ENCODE data around the gene MADCAM1.

Gene MADCAM1

DNA sequence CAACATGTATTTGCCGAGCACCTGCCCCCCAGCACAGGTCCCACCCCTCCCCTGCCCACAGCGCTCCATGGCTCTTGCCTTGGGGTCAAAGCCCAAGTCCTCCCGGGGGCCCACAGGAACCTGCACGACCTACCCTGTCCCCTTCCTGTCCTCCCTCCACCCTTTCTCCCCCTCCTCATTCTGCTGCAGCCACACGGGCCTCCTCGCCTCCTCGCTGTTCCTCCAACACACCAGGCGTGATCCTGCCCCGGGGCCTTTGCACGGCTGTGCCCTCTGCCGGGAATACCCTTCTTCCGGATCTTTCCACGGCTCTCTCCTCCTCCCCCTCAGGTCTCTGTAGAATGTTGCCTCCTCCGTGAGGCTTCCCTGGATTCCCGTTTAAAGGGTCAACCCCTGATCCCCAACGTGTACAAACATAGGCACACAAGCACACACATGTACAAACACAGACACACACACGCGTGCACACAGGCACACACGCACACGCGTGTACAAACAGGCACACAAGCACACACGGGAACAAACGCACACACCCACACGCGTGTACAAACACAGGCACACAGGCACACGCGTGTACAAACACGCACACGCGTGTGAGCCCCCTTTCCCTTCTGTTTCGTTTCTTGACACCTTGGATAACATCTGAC, 2.8 kb downstream of the MADCAM1 start:
- Histone ChIP-seq H3K23ac (ENCODE audit: low read length) (no peak overlapping the region), H3K4ac (ENCODE audit: low read depth, low read length) (no peak overlapping the region), H3K27me3 (ENCODE audit: insufficient read depth, low read length, poor library complexity) (peaks cover 10% of the 10 kb centered on the region), H3K36me3 (ENCODE audit: control insufficient read depth, insufficient read depth, low read length) (no peaks in the 10 kb centered on the region), H4K8ac (ENCODE audit: low read depth, low read length) (no peak overlapping the region), H2AK5ac (ENCODE audit: low read length) (no peak overlapping the region), H3K79me1 (ENCODE audit: low read length) (no peaks in the 10 kb centered on the region), H2BK15ac (replicated peaks; ENCODE audit: low read depth) (no peak overlapping the region), H3K9ac (ENCODE audit: low read length) (no peak overlapping the region), H4K5ac (ENCODE audit: low read length) (no peak overlapping the region), H2BK5ac (ENCODE audit: low read length) (no peak overlapping the region), H3K4me3 (ENCODE audit: low read length) (no peak overlapping the region), H3K56ac (ENCODE audit: low read length) (no peak overlapping the region), H3K79me2 (ENCODE audit: control insufficient read depth, insufficient read depth, low read length) (no peaks in the 10 kb centered on the region), H3K27ac (ENCODE audit: low read depth, low read length) (no peak overlapping the region), H3K4me1 (ENCODE audit: control insufficient read depth, low read depth, low read length) (no peaks in the 10 kb centered on the region), H3K18ac (ENCODE audit: low read length) (no peak overlapping the region), H3K4me2 (ENCODE audit: low read length) (no peak overlapping the region), H2BK120ac (ENCODE audit: low read depth, low read length) (no peak overlapping the region)
- DNase-seq: no peak
- no CpG with 5 or more reads among the region's 31 CpGs for WGBS (ENCODE audit: extremely low coverage, insufficient coverage, low lambda C conversion rate)

DNA sequence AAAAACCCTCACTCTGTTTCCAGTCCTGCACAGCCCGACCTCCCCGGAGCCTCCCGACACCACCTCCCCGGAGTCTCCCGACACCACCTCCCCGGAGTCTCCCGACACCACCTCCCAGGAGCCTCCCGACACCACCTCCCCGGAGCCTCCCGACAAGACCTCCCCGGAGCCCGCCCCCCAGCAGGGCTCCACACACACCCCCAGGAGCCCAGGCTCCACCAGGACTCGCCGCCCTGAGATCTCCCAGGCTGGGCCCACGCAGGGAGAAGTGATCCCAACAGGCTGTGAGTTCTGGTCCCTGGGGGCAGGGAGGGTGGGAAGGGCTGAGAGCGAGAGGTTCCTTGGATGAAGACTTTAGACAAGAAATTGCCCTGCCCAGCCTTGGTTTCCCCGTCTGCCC, 5.4 kb downstream of the MADCAM1 start:
- H3K4me2 ChIP-seq (ENCODE audit: low read length): no peak overlapping the region
- DNase-seq: no peak
- H3K27me3 ChIP-seq (ENCODE audit: insufficient read depth, low read length, poor library complexity): peaks cover 10% of the 10 kb centered on the region

DNA sequence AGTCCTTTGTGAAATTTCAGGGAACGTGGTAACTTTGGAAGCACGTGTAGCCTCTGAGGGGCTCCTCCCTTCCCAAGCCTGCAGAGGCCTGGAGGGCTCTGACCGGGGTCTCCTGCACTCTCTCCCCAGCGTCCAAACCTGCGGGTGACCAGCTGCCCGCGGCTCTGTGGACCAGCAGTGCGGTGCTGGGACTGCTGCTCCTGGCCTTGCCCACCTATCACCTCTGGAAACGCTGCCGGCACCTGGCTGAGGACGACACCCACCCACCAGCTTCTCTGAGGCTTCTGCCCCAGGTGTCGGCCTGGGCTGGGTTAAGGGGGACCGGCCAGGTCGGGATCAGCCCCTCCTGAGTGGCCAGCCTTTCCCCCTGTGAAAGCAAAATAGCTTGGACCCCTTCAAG, 8.3 kb downstream of the MADCAM1 start:
- Histone ChIP-seq H4K5ac (ENCODE audit: low read length) (no peak overlapping the region), H3K79me1 (ENCODE audit: low read length) (no peaks in the 10 kb centered on the region), H3K27ac (ENCODE audit: low read depth, low read length) (no peak overlapping the region), H2BK5ac (ENCODE audit: low read length) (no peak overlapping the region), H3K4me1 (ENCODE audit: control insufficient read depth, low read depth, low read length) (no peaks in the 10 kb centered on the region), H3K79me2 (ENCODE audit: control insufficient read depth, insufficient read depth, low read length) (no peaks in the 10 kb centered on the region), H3K56ac (ENCODE audit: low read length) (no peak overlapping the region), H3K9ac (ENCODE audit: low read length) (no peak overlapping the region), H3K4me3 (ENCODE audit: low read length) (no peak overlapping the region), H3K36me3 (ENCODE audit: control insufficient read depth, insufficient read depth, low read length) (no peaks in the 10 kb centered on the region), H3K4me2 (ENCODE audit: low read length) (no peak overlapping the region), H2BK15ac (replicated peaks; ENCODE audit: low read depth) (no peak overlapping the region), H4K8ac (ENCODE audit: low read depth, low read length) (no peak overlapping the region), H2BK120ac (ENCODE audit: low read depth, low read length) (no peak overlapping the region), H3K23ac (ENCODE audit: low read length) (no peak overlapping the region), H2AK5ac (ENCODE audit: low read length) (no peak overlapping the region), H3K4ac (ENCODE audit: low read depth, low read length) (no peak overlapping the region), H3K27me3 (ENCODE audit: insufficient read depth, low read length, poor library complexity) (no peaks in the 10 kb centered on the region), H3K18ac (ENCODE audit: low read length) (no peak overlapping the region)
- DNase-seq: no peak
- WGBS (ENCODE audit: extremely low coverage, insufficient coverage, low lambda C conversion rate): no CpG with 5 or more reads among the region's 14 CpGs

More for the DNA sequence above, 5.4 kb downstream of the MADCAM1 start:
- no peaks in the 10 kb centered on the region for H3K4me1 ChIP-seq (ENCODE audit: control insufficient read depth, low read depth, low read length)
- no peaks in the 10 kb centered on the region for H3K79me2 ChIP-seq (ENCODE audit: control insufficient read depth, insufficient read depth, low read length)
- H3K36me3 ChIP-seq (ENCODE audit: control insufficient read depth, insufficient read depth, low read length): no peaks in the 10 kb centered on the region
- H3K9ac ChIP-seq (ENCODE audit: low read length): no peak overlapping the region
- H2BK120ac ChIP-seq (ENCODE audit: low read depth, low read length): no peak overlapping the region
- no peak overlapping the region for H3K56ac ChIP-seq (ENCODE audit: low read length)
- no peak overlapping the region for H3K27ac ChIP-seq (ENCODE audit: low read depth, low read length)
- no peak overlapping the region for H2AK5ac ChIP-seq (ENCODE audit: low read length)
- no peak overlapping the region for H4K8ac ChIP-seq (ENCODE audit: low read depth, low read length)
- H3K23ac ChIP-seq (ENCODE audit: low read length): no peak overlapping the region
- H2BK5ac ChIP-seq (ENCODE audit: low read length): no peak overlapping the region
- no CpG with 5 or more reads among the region's 17 CpGs for WGBS (ENCODE audit: extremely low coverage, insufficient coverage, low lambda C conversion rate)
- H3K4ac ChIP-seq (ENCODE audit: low read depth, low read length): no peak overlapping the region
- H3K79me1 ChIP-seq (ENCODE audit: low read length): no peaks in the 10 kb centered on the region
- no peak overlapping the region for H3K18ac ChIP-seq (ENCODE audit: low read length)
- no peak overlapping the region for H3K4me3 ChIP-seq (ENCODE audit: low read length)
- no peak overlapping the region for H2BK15ac ChIP-seq (replicated peaks; ENCODE audit: low read depth)
- no peak overlapping the region for H4K5ac ChIP-seq (ENCODE audit: low read length)

GRCh38 chr19:506404-507285, 10.4 kb downstream of the MADCAM1 start:
- H3K18ac ChIP-seq (ENCODE audit: low read length): peak overlapping the region; percentile 35
- peaks cover 6% of the 10 kb centered on the region for H3K4me1 ChIP-seq (ENCODE audit: control insufficient read depth, low read depth, low read length)
- peak overlapping the region; percentile 89 for H3K9ac ChIP-seq (ENCODE audit: low read length)
- H4K8ac ChIP-seq (ENCODE audit: low read depth, low read length): peak overlapping the region; percentile 97
- H3K36me3 ChIP-seq (ENCODE audit: control insufficient read depth, insufficient read depth, low read length): no peaks in the 10 kb centered on the region
- H2AK5ac ChIP-seq (ENCODE audit: low read length): no peak overlapping the region
- H3K4ac ChIP-seq (ENCODE audit: low read depth, low read length): no peak overlapping the region
- peak; percentile 100 for DNase-seq
- H2BK5ac ChIP-seq (ENCODE audit: low read length): no peak overlapping the region
- no peaks in the 10 kb centered on the region for H3K79me1 ChIP-seq (ENCODE audit: low read length)
- H3K4me2 ChIP-seq (ENCODE audit: low read length): peak overlapping the region; percentile 61
- H3K4me3 ChIP-seq (ENCODE audit: low read length): peak overlapping the region; percentile 84
- WGBS (ENCODE audit: extremely low coverage, insufficient coverage, low lambda C conversion rate): no CpG with 5 or more reads among the region's 48 CpGs
- H3K56ac ChIP-seq (ENCODE audit: low read length): peak overlapping the region; percentile 97
- peak overlapping the region; percentile 10 for H2BK120ac ChIP-seq (ENCODE audit: low read depth, low read length)
- no peak overlapping the region for H4K5ac ChIP-seq (ENCODE audit: low read length)
- peak overlapping the region; percentile 78 for H3K27ac ChIP-seq (ENCODE audit: low read depth, low read length)
- no peaks in the 10 kb centered on the region for H3K27me3 ChIP-seq (ENCODE audit: insufficient read depth, low read length, poor library complexity)
- no peaks in the 10 kb centered on the region for H3K79me2 ChIP-seq (ENCODE audit: control insufficient read depth, insufficient read depth, low read length)
- H2BK15ac ChIP-seq (replicated peaks; ENCODE audit: low read depth): no peak overlapping the region
- H3K23ac ChIP-seq (ENCODE audit: low read length): no peak overlapping the region

DNA sequence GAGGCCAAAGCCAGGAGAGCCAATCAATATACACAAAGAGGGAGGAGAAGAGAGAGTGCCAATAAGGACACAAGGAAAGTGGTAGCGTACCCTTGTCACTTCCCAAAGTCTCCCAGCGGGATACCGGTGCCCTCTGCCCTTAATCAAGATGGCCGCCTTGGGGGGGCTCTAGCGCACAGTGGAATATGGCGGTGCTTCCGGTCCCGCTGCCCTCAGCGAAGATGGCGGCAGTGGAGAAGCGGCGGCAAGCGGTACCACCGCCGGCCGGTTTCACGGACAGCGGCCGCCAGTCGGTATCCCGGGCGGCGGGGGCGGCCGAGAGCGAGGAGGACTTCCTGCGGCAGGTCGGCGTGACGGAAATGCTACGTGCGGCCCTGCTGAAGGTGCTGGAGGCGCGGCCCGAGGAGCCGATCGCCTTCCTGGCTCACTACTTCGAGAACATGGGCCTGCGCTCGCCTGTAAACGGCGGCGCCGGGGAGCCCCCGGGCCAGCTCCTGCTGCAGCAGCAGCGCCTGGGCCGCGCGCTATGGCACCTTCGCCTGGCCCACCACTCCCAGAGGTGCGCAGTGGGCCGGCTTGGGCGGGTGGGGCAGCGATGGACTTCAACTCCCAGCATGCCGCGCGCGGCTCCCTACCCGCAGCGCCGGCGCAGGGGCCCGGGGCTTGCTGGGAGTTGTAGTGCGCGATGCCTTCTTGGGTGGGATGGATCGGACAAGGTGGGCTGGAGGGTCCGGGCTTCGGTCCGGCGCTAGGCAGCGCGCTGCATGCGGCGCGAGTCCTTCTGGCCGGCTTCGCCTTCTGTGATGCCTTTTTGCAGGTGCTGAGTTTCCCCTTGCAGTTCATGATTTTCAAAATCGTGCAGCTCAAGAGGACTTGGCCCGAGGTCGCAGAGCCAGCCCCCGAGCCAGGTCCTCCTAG, 11.3 kb downstream of the MADCAM1 start, which contains the start of gene TPGS1:
TSS of gene TPGS1 (plus strand) at position 212 of the 918 bp plus-strand sequence. CDS start at position 222, 10 bp downstream.
- H3K9ac ChIP-seq (ENCODE audit: low read length): peak within 1 kb of the TSS; percentile 89
- H3K18ac ChIP-seq (ENCODE audit: low read length): peak within 1 kb of the TSS; percentile 78
- no peak within 1 kb of the TSS for H2AK5ac ChIP-seq (ENCODE audit: low read length)
- H3K56ac ChIP-seq (ENCODE audit: low read length): peak within 1 kb of the TSS; percentile 97
- H3K36me3 ChIP-seq (ENCODE audit: control insufficient read depth, insufficient read depth, low read length): no peaks in the 10 kb centered on the region
- H3K4me1 ChIP-seq (ENCODE audit: control insufficient read depth, low read depth, low read length): peaks cover 6% of the 10 kb centered on the region
- H3K79me1 ChIP-seq (ENCODE audit: low read length): no peaks in the 10 kb centered on the region
- H3K27ac ChIP-seq (ENCODE audit: low read depth, low read length): peak within 1 kb of the TSS; percentile 78
- H3K4me2 ChIP-seq (ENCODE audit: low read length): peak within 1 kb of the TSS; percentile 97
- DNase-seq: peak; percentile 88
- H4K8ac ChIP-seq (ENCODE audit: low read depth, low read length): peak within 1 kb of the TSS; percentile 97
- no peak within 1 kb of the TSS for H4K5ac ChIP-seq (ENCODE audit: low read length)
- H2BK15ac ChIP-seq (replicated peaks; ENCODE audit: low read depth): no peak within 1 kb of the TSS
- peak within 1 kb of the TSS; percentile 10 for H2BK120ac ChIP-seq (ENCODE audit: low read depth, low read length)
- H3K4ac ChIP-seq (ENCODE audit: low read depth, low read length): peak within 1 kb of the TSS; percentile 64
- H3K4me3 ChIP-seq (ENCODE audit: low read length): peak within 1 kb of the TSS; percentile 84
- H3K79me2 ChIP-seq (ENCODE audit: control insufficient read depth, insufficient read depth, low read length): no peaks in the 10 kb centered on the region
- no CpG with 5 or more reads among the region's 81 CpGs for WGBS (ENCODE audit: extremely low coverage, insufficient coverage, low lambda C conversion rate)
- no peaks in the 10 kb centered on the region for H3K27me3 ChIP-seq (ENCODE audit: insufficient read depth, low read length, poor library complexity)
- H2BK5ac ChIP-seq (ENCODE audit: low read length): no peak within 1 kb of the TSS
- no peak within 1 kb of the TSS for H3K23ac ChIP-seq (ENCODE audit: low read length)

Data from mesendoderm (in vitro differentiated cells).